Keratinocyte (primary cell): Measurements from ENCODE around the gene CLHC1.

Source experiments
- EZH2 ChIP-seq: IDR thresholded peaks from one replicate; pipeline ENCODE4 v1.6.1; 2012; ENCODE audit warnings: inconsistent platforms, mild to moderate bottlenecking, low read length, moderate library complexity
- TF ChIP-seq, protein P1 (sequence below), 3 experiments: IDR thresholded peaks in 1 of 3; conservative IDR thresholded peaks in 1 of 3; optimal IDR thresholded peaks in 1 of 3; 2 replicates in 2 of 3; 3 replicates in 1 of 3; pipeline versions ENCODE3 to v1.5.1; 2011; ENCODE audit warnings: low read length in 3 of 3, mild to moderate bottlenecking in 3 of 3, moderate library complexity in 2 of 3, control low read depth in 1 of 3, inconsistent platforms in 1 of 3; ENCODE audit not compliant: insufficient read depth in 2 of 3; ENCODE audit errors: extremely low read depth in 1 of 3

DNA sequence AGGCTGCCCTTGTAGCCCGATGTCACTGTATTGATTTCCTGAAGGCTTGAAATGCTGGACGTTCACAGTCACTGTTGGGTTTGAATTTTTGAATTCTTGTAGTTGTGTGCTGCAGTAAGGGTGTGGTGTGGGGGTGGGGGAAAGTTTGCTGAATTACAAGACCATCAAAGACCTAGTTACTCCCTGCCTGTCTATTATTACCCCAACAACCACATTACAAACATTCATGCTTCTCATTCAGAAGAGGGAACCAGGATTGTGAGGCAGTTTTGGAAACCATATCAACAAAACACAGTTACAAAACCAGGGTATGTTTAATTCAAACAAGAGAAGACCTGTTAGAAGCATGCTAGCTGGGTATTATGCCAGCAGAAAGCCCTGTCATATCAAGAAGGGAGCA, 85.8 kb downstream of the CLHC1 start:
- TF ChIP-seq, protein P1, sequence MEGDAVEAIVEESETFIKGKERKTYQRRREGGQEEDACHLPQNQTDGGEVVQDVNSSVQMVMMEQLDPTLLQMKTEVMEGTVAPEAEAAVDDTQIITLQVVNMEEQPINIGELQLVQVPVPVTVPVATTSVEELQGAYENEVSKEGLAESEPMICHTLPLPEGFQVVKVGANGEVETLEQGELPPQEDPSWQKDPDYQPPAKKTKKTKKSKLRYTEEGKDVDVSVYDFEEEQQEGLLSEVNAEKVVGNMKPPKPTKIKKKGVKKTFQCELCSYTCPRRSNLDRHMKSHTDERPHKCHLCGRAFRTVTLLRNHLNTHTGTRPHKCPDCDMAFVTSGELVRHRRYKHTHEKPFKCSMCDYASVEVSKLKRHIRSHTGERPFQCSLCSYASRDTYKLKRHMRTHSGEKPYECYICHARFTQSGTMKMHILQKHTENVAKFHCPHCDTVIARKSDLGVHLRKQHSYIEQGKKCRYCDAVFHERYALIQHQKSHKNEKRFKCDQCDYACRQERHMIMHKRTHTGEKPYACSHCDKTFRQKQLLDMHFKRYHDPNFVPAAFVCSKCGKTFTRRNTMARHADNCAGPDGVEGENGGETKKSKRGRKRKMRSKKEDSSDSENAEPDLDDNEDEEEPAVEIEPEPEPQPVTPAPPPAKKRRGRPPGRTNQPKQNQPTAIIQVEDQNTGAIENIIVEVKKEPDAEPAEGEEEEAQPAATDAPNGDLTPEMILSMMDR (optimal IDR thresholded peaks at IDR 0.05 in 1 of 3, IDR thresholded peaks at IDR 0.05 in 1 of 3, conservative IDR thresholded peaks at IDR 0.05 in 1 of 3; ENCODE audit: extremely low read depth in 1 of 3, insufficient read depth in 2 of 3, low read length in 3 of 3): no peak
- no peak for TF ChIP-seq EZH2
